HepG2 (cell line): ENCODE measurements around the gene AP1AR. TPM values are rescaled to one million over a fixed set of nuclear protein-coding genes. Genes with fewer than 3 reads are reported as not detected.
A peak's percentile ranks its signal among the peaks of the same experiment; 100 is the strongest.

ENCODE experiments used
- CBFB ChIP-seq: sonication (generic); formaldehyde crosslinking; IDR thresholded peaks from 2 replicates; pipeline ENCODE4 v1.4.0; 2020; ENCODE audit warnings: missing genetic modification reagents
- CEBPB ChIP-seq: IDR thresholded peaks from 2 replicates; pipeline ENCODE4 v1.6.1; 2011; ENCODE audit warnings: low read depth, low read length, improper control_type of control experiment, borderline replicate concordance
- CHD2 ChIP-seq: IDR thresholded peaks from 2 replicates; pipeline ENCODE4 v1.6.1; 2011; ENCODE audit warnings: low read depth, low read length, improper control_type of control experiment
- CREB1 ChIP-seq, 2 experiments: fragments of 450-650 bp in 1 of 2; IDR thresholded peaks; 2 replicates each; pipeline ENCODE4 v1.6.1; 2016 to 2017; ENCODE audit warnings: control low read depth in 1 of 2, mild to moderate bottlenecking in 1 of 2, missing compliant biosample characterization in 1 of 2, missing genetic modification characterization in 1 of 2
- DDIT3 ChIP-seq: sonication (generic); formaldehyde crosslinking; IDR thresholded peaks from 2 replicates; pipeline ENCODE4 v1.4.0; 2020; ENCODE audit warnings: mild to moderate bottlenecking, missing genetic modification reagents
- HDAC6 ChIP-seq: fragments of 200-600 bp; sonication (generic); IDR thresholded peaks from 2 replicates; pipeline ENCODE4 v1.7.0; 2017; ENCODE audit warnings: mild to moderate bottlenecking, antibody characterized with exemption, low read length, low read depth
- IKZF1 ChIP-seq: fragments of 450-650 bp; IDR thresholded peaks from 2 replicates; pipeline ENCODE4 v1.7.1; 2016
- MEF2D ChIP-seq: sonication (generic); formaldehyde crosslinking; IDR thresholded peaks from 2 replicates; pipeline ENCODE4 v1.5.1; 2020; ENCODE audit warnings: mild to moderate bottlenecking, missing genetic modification reagents
- PAXIP1 ChIP-seq: sonication (generic); formaldehyde crosslinking; conservative IDR thresholded peaks from 2 replicates; pipeline ENCODE4 v1.4.0; 2020; ENCODE audit warnings: mild to moderate bottlenecking, missing genetic modification reagents, moderate library complexity
- RFX1 ChIP-seq: fragments of 450-650 bp; IDR thresholded peaks from 2 replicates; pipeline ENCODE4 v1.6.1; 2017
- SYNCRIP ChIP-seq: fragments of 200-400 bp; formaldehyde crosslinking; IDR thresholded peaks from 2 replicates; pipeline ENCODE4 v1.6.1; 2018; ENCODE audit warnings: mild to moderate bottlenecking, low read depth, low read length; ENCODE audit not compliant: insufficient read depth
- TERF1 ChIP-seq: sonication (generic); formaldehyde crosslinking; IDR thresholded peaks from 2 replicates; pipeline ENCODE4 v1.8.0; 2022; ENCODE audit warnings: mild to moderate bottlenecking, missing genetic modification reagents, moderate library complexity
- ZBTB10 ChIP-seq: sonication (generic); formaldehyde crosslinking; IDR thresholded peaks from 2 replicates; pipeline ENCODE4 v1.4.0; 2020; ENCODE audit warnings: missing genetic modification reagents, borderline replicate concordance
- ZBTB20 ChIP-seq: sonication (generic); formaldehyde crosslinking; IDR thresholded peaks from 2 replicates; pipeline ENCODE4 v1.8.1; 2023; ENCODE audit warnings: missing genetic modification reagents, low read depth, mild to moderate bottlenecking, borderline replicate concordance
- ZNF264 ChIP-seq: sonication (generic); formaldehyde crosslinking; IDR thresholded peaks from 2 replicates; pipeline ENCODE4 v1.4.0; 2020; ENCODE audit warnings: missing genetic modification reagents
- ZNF333 ChIP-seq: sonication (generic); formaldehyde crosslinking; IDR thresholded peaks from 2 replicates; pipeline ENCODE4 v1.4.0; 2020; ENCODE audit warnings: mild to moderate bottlenecking, missing genetic modification reagents, borderline replicate concordance
- ZNF414 ChIP-seq: sonication (generic); formaldehyde crosslinking; IDR thresholded peaks from 2 replicates; pipeline ENCODE4 v1.5.0; 2020; ENCODE audit warnings: missing genetic modification reagents
- ZNF558 ChIP-seq: sonication (generic); formaldehyde crosslinking; IDR thresholded peaks from 2 replicates; pipeline ENCODE4 v1.9.0; 2022; ENCODE audit warnings: mild to moderate bottlenecking, missing genetic modification reagents, borderline replicate concordance
- ZNF766 ChIP-seq: sonication (generic); formaldehyde crosslinking; IDR thresholded peaks from 2 replicates; pipeline ENCODE4 v1.5.0; 2020; ENCODE audit warnings: missing genetic modification reagents, borderline replicate concordance
- ZSCAN31 ChIP-seq: sonication (generic); formaldehyde crosslinking; IDR thresholded peaks from 2 replicates; pipeline ENCODE4 v1.5.0; 2020; ENCODE audit warnings: low read depth, mild to moderate bottlenecking, missing genetic modification reagents
- polyA plus RNA-seq, 8 experiments: library from polyadenylated mRNA; depleted of rRNA in 3 of 8; stranded (reverse) in 7 of 8; unstranded in 1 of 8; fragments of >200 nt; fragmentation: Illumina TruSeq in 4 of 8; extraction: Trizol in 4 of 8; gene quantifications; 2 replicates each; pipeline versions ENCODE4 v1.2.1 to v1.2.3, GENCODE V29; 2011 to 2016; ENCODE audit warnings: low read depth in 4 of 8, missing spikeins in 1 of 8, mixed read lengths in 1 of 8; ENCODE audit not compliant: insufficient read depth in 1 of 8
- total RNA-seq, 5 experiments: library from RNA; depleted of rRNA; stranded (reverse); fragments of >200 nt; fragmentation: Illumina TruSeq; extraction: Trizol; gene quantifications; 2 replicates each; pipeline ENCODE4 v1.2.3, GENCODE V29; 2016; ENCODE audit warnings: low read depth in 1 of 5

AP1AR gene
- total and polyA plus RNA-seq, 2 of the 13 experiments (the other 11 are each of a cell fraction or from before 2014, with no cell fraction given), result 24.9 to 39.9 TPM

- TF ChIP-seq PAXIP1 (CRISPR knock-in tag) (peak; percentile 5; the same call in 1 of the 2 replicates), MEF2D (CRISPR knock-in tag) (no peak), CBFB (CRISPR knock-in tag) (peak; percentile 49; the same call in 1 of the 2 replicates), CREB1 (IDR thresholded peaks at IDR 0.05) (no peak), CREB1 (CRISPR knock-in tag; IDR thresholded peaks at IDR 0.05) (peak; percentile 35; the same call in 1 of the 2 replicates), ZNF333 (CRISPR knock-in tag) (no peak; the same call in 1 of the 2 replicates), ZSCAN31 (CRISPR knock-in tag) (no peak; the same call in 1 of the 2 replicates), ZNF766 (CRISPR knock-in tag) (no peak), ZBTB10 (0 out of 2 replicates have a peak, but pooled peaks have one; percentile 0), ZNF414 (CRISPR knock-in tag) (no peak; the same call in 1 of the 2 replicates), SYNCRIP (no peak), RFX1 (no peak), TERF1 (CRISPR knock-in tag) (peak; percentile 8; the same call in 1 of the 2 replicates), CHD2 (no peak), IKZF1 (no peak), DDIT3 (no peak), ZNF558 (peak; percentile 99), ZNF264 (no peak), CEBPB (no peak), ZBTB20 (0 out of 2 replicates have a peak, but pooled peaks have one; percentile 56), HDAC6 (no peak)
These were observed at the start of gene AP1AR (continued) for GRCh38 chr4:112231779-112232713.
